Loucy (cell line): ENCODE measurements around the gene PAM.

ENCODE experiments used
- H2AFZ ChIP-seq: fragments of 200-600 bp; sonication (generic); 2 replicates; pipeline ENCODE4 v1.6.0; 2016; ENCODE audit warnings: antibody characterized with exemption, mild to moderate bottlenecking, low read length, moderate library complexity
- H3F3A ChIP-seq: fragments of 200-600 bp; 2 replicates; pipeline ENCODE4 v1.6.0; 2016; ENCODE audit warnings: antibody characterized with exemption, low read depth, mild to moderate bottlenecking
- H3K27me3 ChIP-seq: fragments of 200-600 bp; sonication (generic); 2 replicates; pipeline ENCODE4 v1.6.1; 2014; ENCODE audit warnings: low read length, mild to moderate bottlenecking; ENCODE audit not compliant: insufficient read depth, poor library complexity, severe bottlenecking
- H3K36me3 ChIP-seq: fragments of 200-600 bp; sonication (generic); 2 replicates; pipeline ENCODE4 v1.6.1; 2016; ENCODE audit warnings: low read length; ENCODE audit not compliant: insufficient read depth
- H3K4me1 ChIP-seq: fragments of 200-600 bp; sonication (generic); 2 replicates; pipeline ENCODE4 v1.5.1; 2014; ENCODE audit warnings: low read length, mild to moderate bottlenecking; ENCODE audit not compliant: insufficient read depth, poor library complexity, severe bottlenecking
- H3K4me2 ChIP-seq: fragments of 200-600 bp; sonication (generic); 2 replicates; pipeline ENCODE4 v1.6.0; 2014; ENCODE audit warnings: antibody characterized with exemption, low read length, low read depth, mild to moderate bottlenecking; ENCODE audit not compliant: poor library complexity, severe bottlenecking
- H3K4me3 ChIP-seq: fragments of 200-600 bp; sonication (generic); 2 replicates; pipeline ENCODE4 v1.5.1; 2014; ENCODE audit warnings: low read length, mild to moderate bottlenecking, mixed read lengths; ENCODE audit not compliant: poor library complexity, severe bottlenecking
- H3K79me2 ChIP-seq: fragments of 200-600 bp; sonication (generic); 2 replicates; pipeline ENCODE4 v1.6.1; 2014; ENCODE audit warnings: low read length; ENCODE audit not compliant: insufficient read depth
- H3K9ac ChIP-seq: fragments of 200-600 bp; sonication (generic); 2 replicates; pipeline ENCODE4 v1.6.0; 2014; ENCODE audit warnings: mild to moderate bottlenecking, low read depth, low read length, moderate library complexity; ENCODE audit not compliant: poor library complexity, severe bottlenecking
- H3K9me2 ChIP-seq: fragments of 200-600 bp; sonication (generic); replicated peaks from 2 replicates; pipeline ENCODE4 v1.6.1; 2016; ENCODE audit warnings: low read depth, low read length, mixed read lengths
- H3K9me3 ChIP-seq: fragments of 200-600 bp; sonication (generic); 2 replicates; pipeline ENCODE4 v1.6.1; 2014; ENCODE audit warnings: mild to moderate bottlenecking, antibody characterized with exemption, low read length, low read depth; ENCODE audit not compliant: insufficient read depth
- H4K20me1 ChIP-seq: fragments of 200-600 bp; sonication (generic); 2 replicates; pipeline ENCODE4 v1.6.0; 2014; ENCODE audit warnings: antibody characterized with exemption, low read length, mild to moderate bottlenecking; ENCODE audit not compliant: insufficient read depth, poor library complexity, severe bottlenecking
- CTCF ChIP-seq: fragments of 200-600 bp; sonication (generic); conservative IDR thresholded peaks from 2 replicates; pipeline ENCODE4 v1.5.1; 2014; ENCODE audit warnings: mild to moderate bottlenecking, antibody characterized with exemption, low read length
- EZH2phosphoT487 ChIP-seq: fragments of 200-600 bp; IDR thresholded peaks from 2 replicates; pipeline ENCODE4 v1.6.1; 2018; ENCODE audit warnings: antibody characterized with exemption, mild to moderate bottlenecking, moderate library complexity, borderline replicate concordance

The PAM gene

GRCh38 chr5:102787134-102787533 is 32.0 kb downstream of the PAM start:
- Histone ChIP-seq H3K4me3 (no peak overlapping the region), H3K4me1 (peaks cover 3% of the 10 kb centered on the region), H3F3A (no peaks in the 10 kb centered on the region), H3K9me3 (no peaks in the 10 kb centered on the region), H3K36me3 (no peaks in the 10 kb centered on the region), H4K20me1 (no peaks in the 10 kb centered on the region), H3K79me2 (peaks cover 3% of the 10 kb centered on the region; the same call in 1 of the 2 replicates), H3K27me3 (no peaks in the 10 kb centered on the region), H3K9ac (no peak overlapping the region), H2AFZ (no peak overlapping the region), H3K9me2 (no peaks in the 10 kb centered on the region), H3K4me2 (no peak overlapping the region)
- TF ChIP-seq CTCF, result no peak
- no peak for TF ChIP-seq EZH2phosphoT487

- H3K36me3 ChIP-seq, result no peaks in the 10 kb centered on the region
- H3K4me2 ChIP-seq, result no peak overlapping the region
- no peaks in the 10 kb centered on the region for H3K9me3 ChIP-seq
- TF ChIP-seq EZH2phosphoT487 (no peak), CTCF (no peak)
- no peaks in the 10 kb centered on the region for H3K9me2 ChIP-seq
- H3K27me3 ChIP-seq, result no peaks in the 10 kb centered on the region
- H3K79me2 ChIP-seq, result peaks cover 10% of the 10 kb centered on the region; the same call in 1 of the 2 replicates
- H4K20me1 ChIP-seq, result no peaks in the 10 kb centered on the region
- H3K4me1 ChIP-seq, result peaks cover 8% of the 10 kb centered on the region
- no peak overlapping the region for H3K4me3 ChIP-seq
- H2AFZ ChIP-seq, result no peak overlapping the region
- no peak overlapping the region for H3K9ac ChIP-seq
- no peaks in the 10 kb centered on the region for H3F3A ChIP-seq
These were observed 33.7 kb downstream of the PAM start for GRCh38 chr5:102788788-102789187.

GRCh38 chr5:102789469-102789868 is 34.4 kb downstream of the PAM start:
- Histone ChIP-seq H4K20me1 (no peaks in the 10 kb centered on the region), H3K9me2 (no peaks in the 10 kb centered on the region), H3F3A (no peaks in the 10 kb centered on the region), H3K27me3 (no peaks in the 10 kb centered on the region), H3K4me3 (no peak overlapping the region), H3K4me2 (no peak overlapping the region), H3K9ac (no peak overlapping the region), H3K4me1 (peaks cover 8% of the 10 kb centered on the region), H3K36me3 (no peaks in the 10 kb centered on the region), H3K9me3 (no peaks in the 10 kb centered on the region), H2AFZ (no peak overlapping the region), H3K79me2 (peaks cover 10% of the 10 kb centered on the region; the same call in 1 of the 2 replicates)
- TF ChIP-seq EZH2phosphoT487 (no peak), CTCF (no peak)
